ENCODE data around the gene EPHB1.

Gene EPHB1

GRCh38 chr3:135084405-135084804 lies 289.3 kb downstream of the EPHB1 start:
- DNase-seq (ENCODE audit: low read depth in 1 of 2, low spot score in 1 of 2): no peak
- in situ Hi-C loops (cut with HindIII; ENCODE audit: low pct_unique_long_range_greater_than_20kb, low sequenced_read_pairs): no loop called here
- no peak for TF ChIP-seq JUND (IDR thresholded peaks at IDR 0.05; ENCODE audit: low read depth)

- DNase-seq (ENCODE audit: low read depth in 1 of 2, low spot score in 1 of 2): no peak
- TF ChIP-seq JUND (IDR thresholded peaks at IDR 0.05; ENCODE audit: low read depth): no peak
- in situ Hi-C loops (cut with HindIII; ENCODE audit: low pct_unique_long_range_greater_than_20kb, low sequenced_read_pairs): no loop called here
Observed at GRCh38 chr3:135084976-135085375, 289.9 kb downstream of the EPHB1 start.

- no peak for DNase-seq (ENCODE audit: low read depth in 1 of 2, low spot score in 1 of 2)
- TF ChIP-seq JUND (IDR thresholded peaks at IDR 0.05; ENCODE audit: low read depth): no peak
- in situ Hi-C loops (cut with HindIII; ENCODE audit: low pct_unique_long_range_greater_than_20kb, low sequenced_read_pairs): no loop called here
Observed at GRCh38 chr3:135085652-135086436, 290.8 kb downstream of the EPHB1 start.

- TF ChIP-seq JUND (IDR thresholded peaks at IDR 0.05; ENCODE audit: low read depth): no peak
- DNase-seq (ENCODE audit: low read depth in 1 of 2, low spot score in 1 of 2): no peak
- in situ Hi-C loops (cut with HindIII; ENCODE audit: low pct_unique_long_range_greater_than_20kb, low sequenced_read_pairs): no loop called here
Observed at GRCh38 chr3:135087782-135088181, 292.7 kb downstream of the EPHB1 start.

- TF ChIP-seq JUND (IDR thresholded peaks at IDR 0.05; ENCODE audit: low read depth): no peak
- no peak for DNase-seq (ENCODE audit: low read depth in 1 of 2, low spot score in 1 of 2)
- in situ Hi-C loops (cut with HindIII; ENCODE audit: low pct_unique_long_range_greater_than_20kb, low sequenced_read_pairs): no loop called here
Observed at GRCh38 chr3:135089451-135089850, 294.4 kb downstream of the EPHB1 start.

- no peak for TF ChIP-seq JUND (IDR thresholded peaks at IDR 0.05; ENCODE audit: low read depth)
- in situ Hi-C loops (cut with HindIII; ENCODE audit: low pct_unique_long_range_greater_than_20kb, low sequenced_read_pairs): no loop called here
- DNase-seq (ENCODE audit: low read depth in 1 of 2, low spot score in 1 of 2): peak in 1 of 2 experiments; percentile 15
Observed at GRCh38 chr3:135090020-135090717, 295.1 kb downstream of the EPHB1 start.

- no peak for TF ChIP-seq JUND (IDR thresholded peaks at IDR 0.05; ENCODE audit: low read depth)
- no peak for DNase-seq (ENCODE audit: low read depth in 1 of 2, low spot score in 1 of 2)
- in situ Hi-C loops (cut with HindIII; ENCODE audit: low pct_unique_long_range_greater_than_20kb, low sequenced_read_pairs): no loop called here
Observed at GRCh38 chr3:135091946-135092345, 296.9 kb downstream of the EPHB1 start.

- DNase-seq (ENCODE audit: low read depth in 1 of 2, low spot score in 1 of 2): no peak
- no peak for TF ChIP-seq JUND (IDR thresholded peaks at IDR 0.05; ENCODE audit: low read depth)
- in situ Hi-C loops (cut with HindIII; ENCODE audit: low pct_unique_long_range_greater_than_20kb, low sequenced_read_pairs): no loop called here
Observed at GRCh38 chr3:135093121-135093520, 298.1 kb downstream of the EPHB1 start.

- no peak for DNase-seq (ENCODE audit: low read depth in 1 of 2, low spot score in 1 of 2)
- TF ChIP-seq JUND (IDR thresholded peaks at IDR 0.05; ENCODE audit: low read depth): no peak
- in situ Hi-C loops (cut with HindIII; ENCODE audit: low pct_unique_long_range_greater_than_20kb, low sequenced_read_pairs): no loop called here
Observed at GRCh38 chr3:135097276-135097946, 302.4 kb downstream of the EPHB1 start.

- no peak for TF ChIP-seq JUND (IDR thresholded peaks at IDR 0.05; ENCODE audit: low read depth)
- in situ Hi-C loops (cut with HindIII; ENCODE audit: low pct_unique_long_range_greater_than_20kb, low sequenced_read_pairs): no loop called here
- DNase-seq (ENCODE audit: low read depth in 1 of 2, low spot score in 1 of 2): no peak
Observed at GRCh38 chr3:135099734-135100355, 304.8 kb downstream of the EPHB1 start.

GRCh38 chr3:135100366-135100765 lies 305.3 kb downstream of the EPHB1 start:
- DNase-seq (ENCODE audit: low read depth in 1 of 2, low spot score in 1 of 2): no peak
- in situ Hi-C loops (cut with HindIII; ENCODE audit: low pct_unique_long_range_greater_than_20kb, low sequenced_read_pairs): no loop called here
- TF ChIP-seq JUND (IDR thresholded peaks at IDR 0.05; ENCODE audit: low read depth): no peak

GRCh38 chr3:135103917-135104316 lies 308.9 kb downstream of the EPHB1 start:
- DNase-seq (ENCODE audit: low read depth in 1 of 2, low spot score in 1 of 2): no peak
- in situ Hi-C loops (cut with HindIII; ENCODE audit: low pct_unique_long_range_greater_than_20kb, low sequenced_read_pairs): no loop called here
- no peak for TF ChIP-seq JUND (IDR thresholded peaks at IDR 0.05; ENCODE audit: low read depth)
